PC-3 (cell line): ENCODE data around the gene FCF1. TPM values are rescaled to one million over a fixed set of nuclear protein-coding genes. Genes with fewer than 3 reads are reported as not detected.

Source experiments
- ATAC-seq: fragments of 200-7000 bp; cut with Tn5 transposase; 2 replicates; pipeline ENCODE4 v1.9.1; 2020; ENCODE audit warnings: mild to moderate bottlenecking, moderate library complexity
- BruUV-seq: library from RNA; stranded (reverse); fragments of 400-500 nt; replicated peaks from 2 replicates; lab custom pipeline; 2021; lab: Mats Ljungman, UMichigan
- CTCF ChIA-PET: fragments of 300-600 bp; sonication (Branson Sonifier 250); formaldehyde crosslinking; loops from one replicate; lab custom pipeline; 2022; ENCODE audit warnings: antibody characterized with exemption; lab: Charles Lee
- POLR2A ChIA-PET: fragments of 300-600 bp; sonication (Branson Sonifier 250); formaldehyde crosslinking; loops from one replicate; lab custom pipeline; 2022; ENCODE audit warnings: antibody characterized with exemption; ENCODE audit not compliant: unreplicated experiment; lab: Charles Lee
- DNase-seq: peaks from one replicate; pipeline ENCODE4 v3.0.0-alpha.2; 2015
- H2AFZ ChIP-seq: fragments of 300-600 bp; sonication (generic); 2 replicates; pipeline ENCODE4 v1.6.0; 2016; ENCODE audit warnings: antibody characterized with exemption, low read length
- H3F3A ChIP-seq: fragments of 300-600 bp; sonication (generic); one replicate; pipeline ENCODE4 v1.6.0; 2017; ENCODE audit warnings: antibody characterized with exemption, low read length, control low read depth, mild to moderate bottlenecking; ENCODE audit not compliant: unreplicated experiment
- H3K27ac ChIP-seq: fragments of 300-600 bp; sonication (generic); 2 replicates; pipeline ENCODE4 v1.5.1; 2016; ENCODE audit warnings: mild to moderate bottlenecking, low read length
- H3K27me3 ChIP-seq: fragments of 300-600 bp; sonication (generic); 2 replicates; pipeline ENCODE4 v1.6.1; 2016; ENCODE audit warnings: low read length, mixed read lengths
- H3K36me3 ChIP-seq: fragments of 300-600 bp; sonication (generic); 2 replicates; pipeline ENCODE4 v1.6.1; 2016; ENCODE audit warnings: low read depth, mixed run types, low read length, mixed read lengths
- H3K4me1 ChIP-seq: fragments of 300-600 bp; sonication (generic); 2 replicates; pipeline ENCODE4 v1.5.1; 2016; ENCODE audit warnings: low read length; ENCODE audit not compliant: insufficient read depth
- H3K4me2 ChIP-seq: fragments of 300-600 bp; sonication (generic); 2 replicates; pipeline ENCODE4 v1.6.0; 2016; ENCODE audit warnings: low read length
- H3K4me3 ChIP-seq: fragments of 300-600 bp; sonication (generic); 2 replicates; pipeline ENCODE4 v1.5.1; 2016; ENCODE audit warnings: mild to moderate bottlenecking, low read length, mixed read lengths
- H3K79me2 ChIP-seq: fragments of 300-600 bp; sonication (generic); 2 replicates; pipeline ENCODE4 v1.6.1; 2017; ENCODE audit warnings: low read length, mixed read lengths
- H3K9ac ChIP-seq: fragments of 300-600 bp; sonication (generic); 2 replicates; pipeline ENCODE4 v1.6.0; 2016; ENCODE audit warnings: mild to moderate bottlenecking, low read length
- H3K9me2 ChIP-seq: fragments of 300-600 bp; sonication (generic); replicated peaks from 2 replicates; pipeline ENCODE4 v1.6.1; 2016; ENCODE audit warnings: mixed run types, low read length, mixed read lengths
- H3K9me3 ChIP-seq: fragments of 300-600 bp; sonication (generic); 2 replicates; pipeline ENCODE4 v1.6.1; 2016; ENCODE audit warnings: low read length, mixed read lengths
- H4K20me1 ChIP-seq: fragments of 300-600 bp; sonication (generic); 2 replicates; pipeline ENCODE4 v1.6.1; 2016; ENCODE audit warnings: low read length, mixed read lengths
- EZH2 ChIP-seq: fragments of 300-600 bp; sonication (generic); IDR thresholded peaks from one replicate; pipeline ENCODE4 v1.6.1; 2017; ENCODE audit warnings: antibody characterized with exemption, mild to moderate bottlenecking, low read length; ENCODE audit not compliant: unreplicated experiment
- EZH2phosphoT487 ChIP-seq: fragments of 300-600 bp; sonication (generic); IDR thresholded peaks from 2 replicates; pipeline ENCODE4 v1.6.1; 2018; ENCODE audit warnings: mild to moderate bottlenecking, antibody characterized with exemption, low read length, borderline replicate concordance
- intact Hi-C: fragments of 100-400 bp; cut with micrococcal nuclease; formaldehyde crosslinking; loops from 2 replicates; pipeline ENCODE4 v1.9.0; 2023
- total RNA-seq: library from RNA; depleted of rRNA; stranded (reverse); fragments of >200 nt; gene quantifications from 2 replicates; pipeline ENCODE4 v1.2.3, GENCODE V29; 2014
- TF ChIP-seq, protein P1 (sequence below): fragments of 300-600 bp; sonication (generic); conservative IDR thresholded peaks from 2 replicates; pipeline ENCODE4 v1.5.1; 2017; ENCODE audit warnings: antibody characterized with exemption, low read depth, mild to moderate bottlenecking, low read length

The FCF1 gene
- total RNA-seq, 1 experiment from 2014 or later: 33.1 TPM

DNA sequence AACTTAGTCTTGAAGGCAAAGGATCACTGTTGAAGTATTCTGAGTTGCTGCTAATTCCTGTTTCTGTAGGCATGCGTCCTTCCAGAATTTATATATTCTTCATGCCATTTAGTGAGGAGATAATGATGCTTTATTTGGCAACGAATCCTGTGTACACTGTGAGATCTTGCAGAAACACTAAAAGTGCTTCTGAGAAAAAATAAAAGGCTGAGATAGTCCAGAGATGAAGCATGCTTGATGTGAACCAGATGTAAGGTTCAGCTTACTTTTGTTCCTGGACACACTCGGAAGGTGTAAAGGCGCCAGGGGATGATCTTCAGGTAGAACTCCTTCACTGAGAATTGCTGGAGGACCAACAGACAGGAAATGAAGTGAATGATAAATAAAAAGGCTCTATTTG is 39.2 kb upstream of the FCF1 start:
- Histone ChIP-seq H3K27ac (no peak overlapping the region), H2AFZ (no peak overlapping the region), H3K9ac (no peak overlapping the region), H3K79me2 (no peaks in the 10 kb centered on the region), H3K9me2 (no peaks in the 10 kb centered on the region), H3K9me3 (no peaks in the 10 kb centered on the region), H4K20me1 (no peaks in the 10 kb centered on the region), H3K4me2 (no peak overlapping the region), H3K36me3 (peaks cover 40% of the 10 kb centered on the region), H3K27me3 (no peaks in the 10 kb centered on the region), H3K4me1 (peaks cover 25% of the 10 kb centered on the region), H3K4me3 (no peak overlapping the region), H3F3A (peaks cover 3% of the 10 kb centered on the region)
- CTCF ChIA-PET: no interaction called here
- ATAC-seq (no peak), DNase-seq (no peak)
- POLR2A ChIA-PET: no interaction called here
- no TSS peak for BruUV-seq
- intact Hi-C loops: loop anchor here (2.0 kb wide), 1 partner anchor 57 kb away; no protein-coding TSS in a partner anchor
- TF ChIP-seq, protein P1, sequence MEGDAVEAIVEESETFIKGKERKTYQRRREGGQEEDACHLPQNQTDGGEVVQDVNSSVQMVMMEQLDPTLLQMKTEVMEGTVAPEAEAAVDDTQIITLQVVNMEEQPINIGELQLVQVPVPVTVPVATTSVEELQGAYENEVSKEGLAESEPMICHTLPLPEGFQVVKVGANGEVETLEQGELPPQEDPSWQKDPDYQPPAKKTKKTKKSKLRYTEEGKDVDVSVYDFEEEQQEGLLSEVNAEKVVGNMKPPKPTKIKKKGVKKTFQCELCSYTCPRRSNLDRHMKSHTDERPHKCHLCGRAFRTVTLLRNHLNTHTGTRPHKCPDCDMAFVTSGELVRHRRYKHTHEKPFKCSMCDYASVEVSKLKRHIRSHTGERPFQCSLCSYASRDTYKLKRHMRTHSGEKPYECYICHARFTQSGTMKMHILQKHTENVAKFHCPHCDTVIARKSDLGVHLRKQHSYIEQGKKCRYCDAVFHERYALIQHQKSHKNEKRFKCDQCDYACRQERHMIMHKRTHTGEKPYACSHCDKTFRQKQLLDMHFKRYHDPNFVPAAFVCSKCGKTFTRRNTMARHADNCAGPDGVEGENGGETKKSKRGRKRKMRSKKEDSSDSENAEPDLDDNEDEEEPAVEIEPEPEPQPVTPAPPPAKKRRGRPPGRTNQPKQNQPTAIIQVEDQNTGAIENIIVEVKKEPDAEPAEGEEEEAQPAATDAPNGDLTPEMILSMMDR: no peak
- TF ChIP-seq EZH2: no peak
- no peak for TF ChIP-seq EZH2phosphoT487

DNA sequence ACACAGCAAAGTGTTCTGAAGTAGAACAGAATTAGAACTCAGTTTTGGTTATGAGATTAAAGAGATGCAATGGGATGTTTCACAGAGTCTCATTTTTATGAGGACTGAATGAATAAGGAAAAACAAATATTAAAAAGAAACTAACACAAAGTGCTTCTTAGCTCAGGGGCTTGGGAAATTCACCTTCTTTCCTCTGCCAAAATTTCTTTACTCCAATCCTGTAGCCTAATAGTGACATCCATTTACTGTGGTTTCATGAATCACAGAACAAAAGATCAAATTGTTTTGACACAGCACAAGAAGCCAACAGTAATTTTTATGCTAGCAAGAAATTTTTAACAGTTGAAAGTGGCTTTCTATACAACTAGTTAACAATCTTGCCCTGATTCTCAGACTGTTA is 37.7 kb upstream of the FCF1 start:
- Histone ChIP-seq H3K27me3 (no peaks in the 10 kb centered on the region), H3F3A (peaks cover 3% of the 10 kb centered on the region), H3K9ac (no peak overlapping the region), H3K4me2 (no peak overlapping the region), H3K36me3 (peaks cover 27% of the 10 kb centered on the region), H3K4me1 (peaks cover 25% of the 10 kb centered on the region), H3K9me2 (no peaks in the 10 kb centered on the region), H2AFZ (no peak overlapping the region), H3K79me2 (no peaks in the 10 kb centered on the region), H3K27ac (peak overlapping the region; percentile 57), H3K4me3 (no peak overlapping the region), H4K20me1 (no peaks in the 10 kb centered on the region), H3K9me3 (no peaks in the 10 kb centered on the region)
- POLR2A ChIA-PET: no interaction called here
- peak; percentile 6 for DNase-seq
- BruUV-seq: no TSS peak
- TF ChIP-seq EZH2phosphoT487 (no peak), EZH2 (no peak)
- TF ChIP-seq, protein P1: no peak
- CTCF ChIA-PET: no interaction called here
- ATAC-seq: peak; percentile 52
- intact Hi-C loops: no loop called here

DNA sequence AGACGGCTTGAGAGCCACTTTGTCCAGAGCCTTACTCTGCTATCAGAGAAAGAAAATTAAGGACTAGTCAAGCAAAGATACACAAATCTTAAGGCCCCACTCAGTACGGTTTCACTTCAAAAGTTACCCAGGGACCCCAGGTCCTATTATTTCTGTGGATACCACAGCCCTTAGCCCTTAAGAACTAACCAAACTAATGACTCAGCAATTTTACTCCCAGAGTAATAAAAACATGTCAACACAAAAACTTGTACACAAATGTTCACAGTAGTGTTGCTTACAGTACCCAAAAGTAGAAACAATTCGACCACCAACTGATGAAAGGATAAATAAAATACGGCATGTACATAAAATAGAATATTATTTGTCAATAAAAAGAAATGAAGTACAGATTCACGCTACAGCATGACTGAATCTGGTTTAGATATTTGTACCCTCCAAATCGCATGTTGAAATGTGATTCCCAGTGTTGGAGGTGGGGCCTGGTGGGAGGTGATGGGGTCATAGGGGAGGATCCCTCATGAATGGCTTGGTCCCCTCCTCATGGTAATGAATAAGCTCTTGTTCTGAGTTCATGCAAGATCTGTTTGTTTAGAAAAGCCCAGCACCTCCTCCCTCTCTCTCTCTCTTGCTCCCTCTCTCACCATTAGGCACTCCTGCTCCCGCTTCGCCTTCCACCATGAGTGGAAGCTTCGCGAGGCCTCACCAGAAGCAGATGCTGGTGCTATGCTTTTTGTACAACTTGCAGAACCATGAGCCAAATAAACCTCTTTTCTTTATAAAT is 30.6 kb upstream of the FCF1 start:
- CTCF ChIA-PET: no interaction called here
- DNase-seq: no peak
- Histone ChIP-seq H3F3A (no peaks in the 10 kb centered on the region), H3K4me2 (no peak overlapping the region), H2AFZ (no peak overlapping the region), H3K9me2 (no peaks in the 10 kb centered on the region), H3K27ac (no peak overlapping the region), H4K20me1 (no peaks in the 10 kb centered on the region), H3K4me3 (no peak overlapping the region), H3K79me2 (no peaks in the 10 kb centered on the region), H3K9me3 (no peaks in the 10 kb centered on the region), H3K9ac (no peak overlapping the region), H3K36me3 (peaks cover 29% of the 10 kb centered on the region), H3K4me1 (no peaks in the 10 kb centered on the region), H3K27me3 (no peaks in the 10 kb centered on the region)
- intact Hi-C loops: no loop called here
- no peak for TF ChIP-seq EZH2
- POLR2A ChIA-PET: no interaction called here
- BruUV-seq: no TSS peak
- no peak for ATAC-seq
